Activated CD4-positive, alpha-beta T cell treated with anti-CD3 and anti-CD28 coated beads, Interleukin-2, amount 10 ng/mL, durations not matched to agents 7 days and 5 days (primary cell): Measurements from ENCODE around the gene ZNF324. TPM values are rescaled to one million over a fixed set of nuclear protein-coding genes. Genes with fewer than 3 reads are reported as not detected.

ENCODE experiments used
- CTCF ChIA-PET: fragments of 350-600 bp; sonication (Branson Sonifier 250); formaldehyde crosslinking; loops from one replicate; lab custom pipeline; 2021; ENCODE audit warnings: antibody characterized with exemption; lab: Charles Lee
- POLR2A ChIA-PET: fragments of 350-600 bp; sonication (Branson Sonifier 250); formaldehyde crosslinking; loops from one replicate; lab custom pipeline; 2021; ENCODE audit warnings: antibody characterized with exemption; lab: Charles Lee
- DNase-seq: peaks from one replicate; pipeline ENCODE4 v3.0.0-alpha.2; 2020
- H3K27ac Mint-ChIP-seq: one replicate; pipeline ENCODE4 v1.8.0; 2021; ENCODE audit warnings: mild to moderate bottlenecking, moderate library complexity, mixed read lengths
- H3K27me3 Mint-ChIP-seq: one replicate; pipeline ENCODE4 v1.8.0; 2021; ENCODE audit warnings: mixed read lengths
- H3K36me3 Mint-ChIP-seq: one replicate; pipeline ENCODE4 v1.8.0; 2021; ENCODE audit warnings: low read depth, mixed read lengths
- H3K4me1 Mint-ChIP-seq: one replicate; pipeline ENCODE4 v1.8.0; 2021; ENCODE audit warnings: mixed read lengths
- H3K4me3 Mint-ChIP-seq: one replicate; pipeline ENCODE4 v1.8.0; 2021; ENCODE audit warnings: mild to moderate bottlenecking, moderate library complexity, mixed read lengths
- H3K9me3 Mint-ChIP-seq: one replicate; pipeline ENCODE4 v1.8.0; 2021; ENCODE audit warnings: mixed read lengths
- total RNA-seq, 2 experiments: library from RNA; stranded (reverse); gene quantifications; one replicate each; pipeline ENCODE4 v1.2.3, GENCODE V29; 2021

ZNF324 gene
- total RNA-seq, 2 experiments from 2014 or later: 9.0 to 12.7 TPM

DNA sequence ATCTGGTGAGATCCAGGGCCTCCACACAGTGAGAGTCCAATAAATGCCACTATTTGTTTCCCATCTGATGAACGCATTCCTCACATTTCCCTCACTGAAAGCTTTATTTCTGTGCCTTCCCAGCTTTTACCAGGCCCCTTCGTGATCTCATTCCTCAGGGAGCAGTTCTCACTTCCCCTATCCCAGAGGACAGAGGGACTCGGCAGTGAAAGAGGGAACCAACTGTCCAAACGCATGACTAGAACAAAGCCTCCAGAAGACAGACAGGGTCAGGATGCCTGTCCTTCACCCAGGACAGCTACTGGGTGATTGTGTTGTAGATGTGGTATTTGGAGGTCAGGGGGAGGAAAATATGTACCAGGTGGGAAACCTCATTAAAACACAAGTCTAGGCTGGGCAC is 54.8 kb downstream of the ZNF324 start:
- no peak for DNase-seq
- peaks cover 9% of the 10 kb centered on the region for H3K36me3 Mint-ChIP-seq
- H3K27me3 Mint-ChIP-seq: no peaks in the 10 kb centered on the region
- ChIA-PET POLR2A (no interaction called here), CTCF (interaction anchor here (1.2 to 6.1 kb wide), 4 partner anchors 8 to 57 kb away, joined by 4 to 72 read pairs (median 9); no protein-coding TSS in a partner anchor)
- no peak overlapping the region for H3K4me3 Mint-ChIP-seq
- H3K4me1 Mint-ChIP-seq: peaks cover 42% of the 10 kb centered on the region
- H3K9me3 Mint-ChIP-seq: no peaks in the 10 kb centered on the region
- peak overlapping the region; percentile 43 for H3K27ac Mint-ChIP-seq

DNA sequence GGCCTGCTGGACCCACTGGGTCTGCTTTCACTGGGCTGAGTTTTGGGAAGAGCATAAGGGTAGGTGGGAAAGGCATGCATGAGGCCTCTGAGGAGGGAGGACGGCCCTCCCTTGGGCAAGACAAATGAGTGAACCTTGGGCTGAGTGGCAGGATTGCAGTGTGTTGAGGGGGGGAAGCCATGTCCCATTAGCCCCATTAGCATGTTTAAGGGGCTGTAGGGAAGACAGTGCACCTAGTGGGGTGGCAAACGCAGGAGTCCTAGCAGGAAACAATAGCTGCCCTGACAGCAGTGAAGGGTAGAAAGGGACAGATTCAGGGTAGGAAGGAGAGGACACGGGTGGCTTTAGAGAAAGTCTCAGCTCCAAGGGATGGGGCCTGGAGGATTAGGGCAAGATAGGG is 55.8 kb downstream of the ZNF324 start:
- ChIA-PET CTCF (interaction anchor here (1.0 to 1.2 kb wide), 2 partner anchors 9 to 11 kb away, joined by 4 to 5 read pairs; no protein-coding TSS in a partner anchor), POLR2A (no interaction called here)
- Mint-ChIP-seq H3K27me3 (no peaks in the 10 kb centered on the region), H3K9me3 (no peaks in the 10 kb centered on the region), H3K27ac (peak overlapping the region; percentile 66), H3K36me3 (peaks cover 7% of the 10 kb centered on the region), H3K4me1 (peaks cover 37% of the 10 kb centered on the region), H3K4me3 (no peak overlapping the region)
- DNase-seq: no peak

Other genes with a start within 250 kb of the ZNF324 start
- 10 to 100 TPM; 33.5 to 34.6 TPM for gene ZNF544, start 238.2 kb upstream of the ZNF324 start, total RNA-seq
- gene ZNF8, start 188.1 kb upstream of the ZNF324 start, total RNA-seq: 1 to 10 TPM; 5.1 to 5.4 TPM
- gene ERVK3-1, start 161.7 kb upstream of the ZNF324 start, total RNA-seq: 10 to 100 TPM; 57.0 to 59.5 TPM
- gene ZSCAN22, start 140.1 kb upstream of the ZNF324 start, total RNA-seq: 1 to 10 TPM; 4.3 to 5.0 TPM
- 1 to 10 TPM; 2.0 to 4.5 TPM for gene A1BG, start 113.6 kb upstream of the ZNF324 start, total RNA-seq
- gene ZNF497, start 104.3 kb upstream of the ZNF324 start, total RNA-seq: 1 to 10 TPM in 1 of 2 experiments, under 1 TPM in 1; 0.98 to 1.4 TPM
- 1 to 10 TPM; 1.5 to 2.3 TPM for gene ZNF837, start 86.0 kb upstream of the ZNF324 start, total RNA-seq
- 1,000 to 10,000 TPM in 1 of 2 experiments, 100 to 1,000 TPM in 1; 918 to 1,077 TPM for gene RPS5, start 79.8 kb upstream of the ZNF324 start, total RNA-seq
- under 1 TPM; 0.35 to 0.74 TPM for gene RNF225, start 71.4 kb upstream of the ZNF324 start, total RNA-seq
- gene ZNF584, start 58.4 kb upstream of the ZNF324 start, total RNA-seq: 1 to 10 TPM; 6.7 to 6.8 TPM
- gene ZNF132, start 26.9 kb upstream of the ZNF324 start, total RNA-seq: 1 to 10 TPM; 4.8 to 5.3 TPM
- gene ZNF324B, start 15.5 kb upstream of the ZNF324 start, total RNA-seq: 10 to 100 TPM in 1 of 2 experiments, 1 to 10 TPM in 1; 9.8 to 10.3 TPM
- gene ZNF446, start 9.3 kb downstream of the ZNF324 start, total RNA-seq: 1 to 10 TPM; 7.6 to 7.9 TPM
- 10 to 100 TPM in 1 of 2 experiments, 1 to 10 TPM in 1; 9.8 to 10.2 TPM for gene SLC27A5, start 44.9 kb downstream of the ZNF324 start, total RNA-seq
- gene ZBTB45, start 52.7 kb downstream of the ZNF324 start, total RNA-seq: 10 to 100 TPM; 17.9 to 19.9 TPM
- 100 to 1,000 TPM; 457 to 560 TPM for gene TRIM28, start 77.0 kb downstream of the ZNF324 start, total RNA-seq
- 100 to 1,000 TPM; 128 to 137 TPM for gene CHMP2A, start 88.0 kb downstream of the ZNF324 start, total RNA-seq
- gene UBE2M, start 91.5 kb downstream of the ZNF324 start, total RNA-seq: 10 to 100 TPM; 82.8 to 96.0 TPM
- gene MZF1, start 106.3 kb downstream of the ZNF324 start, total RNA-seq: 10 to 100 TPM; 28.6 to 33.1 TPM